K562 (cell line): ENCODE measurements around the gene DDX18. TPM values are rescaled to one million over a fixed set of nuclear protein-coding genes. Genes with fewer than 3 reads are reported as not detected.

Experiments
- AFF1 ChIP-seq, 2 experiments: fragments of 450-650 bp; IDR thresholded peaks; 2 replicates each; pipeline ENCODE4 v1.6.1; 2018; ENCODE audit warnings: mild to moderate bottlenecking in 2 of 2, low read depth in 1 of 2; ENCODE audit not compliant: partially characterized antibody in 2 of 2
- CSDE1 ChIP-seq, 2 experiments: fragments of 450-650 bp; IDR thresholded peaks; 2 replicates each; pipeline ENCODE4 v1.6.1; 2016; ENCODE audit warnings: mild to moderate bottlenecking in 1 of 2
- NEUROD1 ChIP-seq: fragments of 150-350 bp; IDR thresholded peaks from 2 replicates; pipeline ENCODE4 v1.6.1; 2014; ENCODE audit warnings: borderline replicate concordance, low read length, low read depth; ENCODE audit not compliant: partially characterized antibody
- NFE2L1 ChIP-seq: fragments of 450-650 bp; IDR thresholded peaks from 2 replicates; pipeline ENCODE4 v1.6.1; 2016; ENCODE audit warnings: missing genetic modification characterization, low read depth, mild to moderate bottlenecking, missing compliant biosample characterization, moderate library complexity, borderline replicate concordance
- POLR2AphosphoS2 ChIP-seq: IDR thresholded peaks from 2 replicates; pipeline ENCODE4 v1.6.1; 2012; ENCODE audit warnings: low read length, improper control_type of control experiment
- RNF219 ChIP-seq: fragments of 250-450 bp; sonication (Bioruptor Pico); IDR thresholded peaks from 2 replicates; pipeline ENCODE4 v1.5.0; 2022; ENCODE audit warnings: mild to moderate bottlenecking
- TCF7L2 ChIP-seq: fragments of 150-350 bp; IDR thresholded peaks from 2 replicates; pipeline ENCODE4 v1.6.1; 2016; ENCODE audit warnings: low read depth, mild to moderate bottlenecking, low read length, moderate library complexity
- ZNF146 ChIP-seq: IDR thresholded peaks from one replicate; pipeline ENCODE4 v1.6.1; 2018; ENCODE audit warnings: missing compliant biosample characterization; ENCODE audit not compliant: unreplicated experiment
- ZNF354B ChIP-seq: fragments of 250-450 bp; sonication (Bioruptor Pico); IDR thresholded peaks from 2 replicates; pipeline ENCODE4 v1.4.0; 2020
- ZNF444 ChIP-seq: fragments of 250-450 bp; sonication (Bioruptor Pico); IDR thresholded peaks from 2 replicates; pipeline ENCODE4 v1.4.0; 2020; ENCODE audit warnings: mild to moderate bottlenecking, moderate library complexity
- polyA plus RNA-seq, 8 experiments: library from polyadenylated mRNA; depleted of rRNA in 4 of 8; stranded (reverse) in 5 of 8; unstranded in 3 of 8; fragments of >200 nt; fragmentation: Nextera tagmentation in 2 of 8; fragmentation: Illumina TruSeq in 1 of 8; extraction: Ambion mirVana in 2 of 8; extraction: Trizol in 1 of 8; gene quantifications; 2 replicates each; pipeline versions ENCODE4 v1.2.1 to v1.2.3, GENCODE V29; 2011 to 2014; ENCODE audit warnings: inconsistent platforms in 1 of 8, missing spikeins in 1 of 8
- total RNA-seq, 7 experiments: library from RNA; depleted of rRNA in 6 of 7; stranded (reverse); fragments of >200 nt in 6 of 7; fragmentation: Illumina TruSeq in 2 of 7; extraction: Trizol in 2 of 7; gene quantifications; 2 replicates each; pipeline versions ENCODE4 v1.2.1 to v1.2.3, GENCODE V29; 2011 to 2021; ENCODE audit warnings: low replicate concordance in 1 of 7
- TF ChIP-seq, protein P1 (sequence below): fragments of 450-650 bp; formaldehyde crosslinking; IDR thresholded peaks from 2 replicates; pipeline ENCODE4 v1.4.0; 2020; ENCODE audit warnings: mild to moderate bottlenecking
- TF ChIP-seq, protein P2 (sequence below), 2 experiments: fragments of 450-650 bp; conservative IDR thresholded peaks; 2 replicates each; pipeline ENCODE4 v1.6.1; 2017; ENCODE audit warnings: mild to moderate bottlenecking in 2 of 2, moderate library complexity in 2 of 2
- TF ChIP-seq, protein P3 (sequence below): sonication (generic); formaldehyde crosslinking; IDR thresholded peaks from 2 replicates; pipeline ENCODE4 v1.8.0; 2023; ENCODE audit warnings: mild to moderate bottlenecking, missing genetic modification reagents

DDX18 gene
- total and polyA plus RNA-seq, 9 of the 15 experiments (the other 6 are each of a cell fraction or from before 2014, with no cell fraction given): 67.9 to 156 (median 116) TPM

GRCh38 chr2:117814417-117815264, at the start of gene DDX18 (continued):
- TF ChIP-seq AFF1 (IDR thresholded peaks at IDR 0.05; ENCODE audit: low read depth in 1 of 2, partially characterized antibody in 2 of 2) (no peak), ZNF444 (no peak), RNF219 (no peak), NEUROD1 (peak; percentile 67), ZNF354B (CRISPR knock-in tag) (no peak), TCF7L2 (no peak), ZNF146 (CRISPR knock-in tag) (no peak), CSDE1 (IDR thresholded peaks at IDR 0.05) (no peak), NFE2L1 (tag) (no peak), POLR2AphosphoS2 (no peak)
- TF ChIP-seq, protein P1, sequence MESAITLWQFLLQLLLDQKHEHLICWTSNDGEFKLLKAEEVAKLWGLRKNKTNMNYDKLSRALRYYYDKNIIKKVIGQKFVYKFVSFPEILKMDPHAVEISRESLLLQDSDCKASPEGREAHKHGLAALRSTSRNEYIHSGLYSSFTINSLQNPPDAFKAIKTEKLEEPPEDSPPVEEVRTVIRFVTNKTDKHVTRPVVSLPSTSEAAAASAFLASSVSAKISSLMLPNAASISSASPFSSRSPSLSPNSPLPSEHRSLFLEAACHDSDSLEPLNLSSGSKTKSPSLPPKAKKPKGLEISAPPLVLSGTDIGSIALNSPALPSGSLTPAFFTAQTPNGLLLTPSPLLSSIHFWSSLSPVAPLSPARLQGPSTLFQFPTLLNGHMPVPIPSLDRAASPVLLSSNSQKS: no peak
- TF ChIP-seq, protein P2, sequence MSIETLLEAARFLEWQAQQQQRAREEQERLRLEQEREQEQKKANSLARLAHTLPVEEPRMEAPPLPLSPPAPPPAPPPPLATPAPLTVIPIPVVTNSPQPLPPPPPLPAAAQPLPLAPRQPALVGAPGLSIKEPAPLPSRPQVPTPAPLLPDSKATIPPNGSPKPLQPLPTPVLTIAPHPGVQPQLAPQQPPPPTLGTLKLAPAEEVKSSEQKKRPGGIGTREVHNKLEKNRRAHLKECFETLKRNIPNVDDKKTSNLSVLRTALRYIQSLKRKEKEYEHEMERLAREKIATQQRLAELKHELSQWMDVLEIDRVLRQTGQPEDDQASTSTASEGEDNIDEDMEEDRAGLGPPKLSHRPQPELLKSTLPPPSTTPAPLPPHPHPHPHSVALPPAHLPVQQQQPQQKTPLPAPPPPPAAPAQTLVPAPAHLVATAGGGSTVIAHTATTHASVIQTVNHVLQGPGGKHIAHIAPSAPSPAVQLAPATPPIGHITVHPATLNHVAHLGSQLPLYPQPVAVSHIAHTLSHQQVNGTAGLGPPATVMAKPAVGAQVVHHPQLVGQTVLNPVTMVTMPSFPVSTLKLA (conservative IDR thresholded peaks at IDR 0.05): peak; percentile 98 to 99
- TF ChIP-seq, protein P3, sequence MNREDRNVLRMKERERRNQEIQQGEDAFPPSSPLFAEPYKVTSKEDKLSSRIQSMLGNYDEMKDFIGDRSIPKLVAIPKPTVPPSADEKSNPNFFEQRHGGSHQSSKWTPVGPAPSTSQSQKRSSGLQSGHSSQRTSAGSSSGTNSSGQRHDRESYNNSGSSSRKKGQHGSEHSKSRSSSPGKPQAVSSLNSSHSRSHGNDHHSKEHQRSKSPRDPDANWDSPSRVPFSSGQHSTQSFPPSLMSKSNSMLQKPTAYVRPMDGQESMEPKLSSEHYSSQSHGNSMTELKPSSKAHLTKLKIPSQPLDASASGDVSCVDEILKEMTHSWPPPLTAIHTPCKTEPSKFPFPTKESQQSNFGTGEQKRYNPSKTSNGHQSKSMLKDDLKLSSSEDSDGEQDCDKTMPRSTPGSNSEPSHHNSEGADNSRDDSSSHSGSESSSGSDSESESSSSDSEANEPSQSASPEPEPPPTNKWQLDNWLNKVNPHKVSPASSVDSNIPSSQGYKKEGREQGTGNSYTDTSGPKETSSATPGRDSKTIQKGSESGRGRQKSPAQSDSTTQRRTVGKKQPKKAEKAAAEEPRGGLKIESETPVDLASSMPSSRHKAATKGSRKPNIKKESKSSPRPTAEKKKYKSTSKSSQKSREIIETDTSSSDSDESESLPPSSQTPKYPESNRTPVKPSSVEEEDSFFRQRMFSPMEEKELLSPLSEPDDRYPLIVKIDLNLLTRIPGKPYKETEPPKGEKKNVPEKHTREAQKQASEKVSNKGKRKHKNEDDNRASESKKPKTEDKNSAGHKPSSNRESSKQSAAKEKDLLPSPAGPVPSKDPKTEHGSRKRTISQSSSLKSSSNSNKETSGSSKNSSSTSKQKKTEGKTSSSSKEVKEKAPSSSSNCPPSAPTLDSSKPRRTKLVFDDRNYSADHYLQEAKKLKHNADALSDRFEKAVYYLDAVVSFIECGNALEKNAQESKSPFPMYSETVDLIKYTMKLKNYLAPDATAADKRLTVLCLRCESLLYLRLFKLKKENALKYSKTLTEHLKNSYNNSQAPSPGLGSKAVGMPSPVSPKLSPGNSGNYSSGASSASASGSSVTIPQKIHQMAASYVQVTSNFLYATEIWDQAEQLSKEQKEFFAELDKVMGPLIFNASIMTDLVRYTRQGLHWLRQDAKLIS (CRISPR knock-in tag): peak; percentile 84
